NT2/D1 (cell line): ENCODE results near the gene BNC2.

Experiments used
- SUZ12 ChIP-seq: IDR thresholded peaks from 2 replicates; pipeline ENCODE4 v1.6.1; 2011; ENCODE audit not compliant: insufficient read length, insufficient read depth; ENCODE audit errors: extremely low read depth
- YY1 ChIP-seq: IDR thresholded peaks from 2 replicates; pipeline ENCODE4 v1.6.1; 2011; ENCODE audit not compliant: insufficient read length, insufficient read depth
- ZNF274 ChIP-seq: IDR thresholded peaks from 2 replicates; pipeline ENCODE4 v1.6.1; 2011; ENCODE audit warnings: mild to moderate bottlenecking, low read depth, low read length

DNA sequence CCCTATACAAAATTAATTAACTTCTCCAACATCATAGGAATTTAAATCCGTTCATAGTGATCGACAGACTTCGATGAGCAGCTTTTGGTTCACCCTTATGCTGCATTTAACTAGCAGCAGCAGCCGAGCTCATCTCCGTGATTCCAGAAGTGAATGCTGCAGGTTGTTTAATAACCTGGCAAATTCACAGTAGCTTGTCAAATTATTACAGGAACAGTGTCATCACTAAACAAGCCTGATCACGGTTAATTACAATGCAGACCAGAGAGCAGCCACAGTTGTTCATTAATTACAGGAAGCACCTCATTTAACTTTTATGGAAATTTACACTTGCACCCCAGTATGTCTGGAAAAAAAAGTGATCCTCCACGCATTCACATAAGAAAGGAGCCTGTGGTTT is 188.2 kb downstream of the BNC2 start:
- TF ChIP-seq ZNF274 (no peak), YY1 (no peak), SUZ12 (no peak)
